ENCODE measurements around the gene STAB2. TPM values are rescaled to one million over a fixed set of nuclear protein-coding genes. Genes with fewer than 3 reads are reported as not detected.

STAB2 gene
- polyA plus RNA-seq, 1 donor from 2014 or later = not detected

- H3K27ac ChIP-seq (ENCODE audit: low read length) = no peak overlapping the region
- peaks cover 3% of the 10 kb centered on the region for H3K9me3 ChIP-seq (ENCODE audit: low read length)
- no peaks in the 10 kb centered on the region for H4K20me1 ChIP-seq (ENCODE audit: insufficient read depth)
- H3K9me2 ChIP-seq (ENCODE audit: insufficient read depth, low read length) = no peaks in the 10 kb centered on the region
- H3F3A ChIP-seq (ENCODE audit: insufficient read depth, low read length, poor library complexity, severe bottlenecking) = no peaks in the 10 kb centered on the region
- TF ChIP-seq EZH2 (IDR thresholded peaks at IDR 0.05; ENCODE audit: borderline replicate concordance, insufficient read depth, low read length, poor library complexity, severe bottlenecking) (no peak), REST (IDR thresholded peaks at IDR 0.05; ENCODE audit: borderline replicate concordance) (no peak), POLR2AphosphoS5 (IDR thresholded peaks at IDR 0.05) (no peak), MXI1 (conservative IDR thresholded peaks at IDR 0.05; ENCODE audit: poor library complexity, severe bottlenecking) (no peak), CTCF (IDR thresholded peaks at IDR 0.05; ENCODE audit: poor library complexity, severe bottlenecking) (no peak), SMC3 (conservative IDR thresholded peaks at IDR 0.05; ENCODE audit: poor library complexity) (no peak), RAD21 (conservative IDR thresholded peaks at IDR 0.05) (no peak), TAF1 (IDR thresholded peaks at IDR 0.05; ENCODE audit: low read depth) (no peak), EP300 (conservative IDR thresholded peaks at IDR 0.05; ENCODE audit: poor library complexity, severe bottlenecking) (no peak)
- H3K36me3 ChIP-seq (ENCODE audit: insufficient read depth, low read length) = no peaks in the 10 kb centered on the region
- no peaks in the 10 kb centered on the region for H3K79me2 ChIP-seq (replicated peaks; ENCODE audit: insufficient read depth, low read length)
- no peak overlapping the region for H3K4me3 ChIP-seq (ENCODE audit: low read length)
- no peak overlapping the region for H2AFZ ChIP-seq (ENCODE audit: low read depth, low read length)
- H3K4me2 ChIP-seq (ENCODE audit: low read length) = no peak overlapping the region
- H3K27me3 ChIP-seq (ENCODE audit: insufficient read depth, low read depth, low read length) = no peaks in the 10 kb centered on the region
- H3K9ac ChIP-seq (ENCODE audit: low read length) = no peak overlapping the region
These were observed 140.6 kb downstream of the STAB2 start for GRCh38 chr12:103727638-103728037.

- TF ChIP-seq EP300 (conservative IDR thresholded peaks at IDR 0.05; ENCODE audit: poor library complexity, severe bottlenecking) (no peak), RAD21 (conservative IDR thresholded peaks at IDR 0.05) (no peak), MXI1 (conservative IDR thresholded peaks at IDR 0.05; ENCODE audit: poor library complexity, severe bottlenecking) (no peak), SMC3 (conservative IDR thresholded peaks at IDR 0.05; ENCODE audit: poor library complexity) (no peak), POLR2AphosphoS5 (IDR thresholded peaks at IDR 0.05) (no peak), EZH2 (IDR thresholded peaks at IDR 0.05; ENCODE audit: borderline replicate concordance, insufficient read depth, low read length, poor library complexity, severe bottlenecking) (no peak), REST (IDR thresholded peaks at IDR 0.05; ENCODE audit: borderline replicate concordance) (no peak), TAF1 (IDR thresholded peaks at IDR 0.05; ENCODE audit: low read depth) (no peak), CTCF (IDR thresholded peaks at IDR 0.05; ENCODE audit: poor library complexity, severe bottlenecking) (no peak)
- Histone ChIP-seq H3K4me3 (ENCODE audit: low read length) (no peak overlapping the region), H3F3A (ENCODE audit: insufficient read depth, low read length, poor library complexity, severe bottlenecking) (no peaks in the 10 kb centered on the region), H4K20me1 (ENCODE audit: insufficient read depth) (no peaks in the 10 kb centered on the region), H3K9me2 (ENCODE audit: insufficient read depth, low read length) (no peaks in the 10 kb centered on the region), H3K79me2 (replicated peaks; ENCODE audit: insufficient read depth, low read length) (no peaks in the 10 kb centered on the region), H3K36me3 (ENCODE audit: insufficient read depth, low read length) (no peaks in the 10 kb centered on the region), H3K9ac (ENCODE audit: low read length) (no peak overlapping the region), H3K4me2 (ENCODE audit: low read length) (no peak overlapping the region), H3K27ac (ENCODE audit: low read length) (no peak overlapping the region), H3K27me3 (ENCODE audit: insufficient read depth, low read depth, low read length) (no peaks in the 10 kb centered on the region), H3K9me3 (ENCODE audit: low read length) (peaks cover 3% of the 10 kb centered on the region), H2AFZ (ENCODE audit: low read depth, low read length) (no peak overlapping the region)
These were observed 141.2 kb downstream of the STAB2 start for GRCh38 chr12:103728323-103728722.

Measured in neural cell (in vitro differentiated cells).